ENCODE measurements around the gene RGS4. TPM values are rescaled to one million over a fixed set of nuclear protein-coding genes. Genes with fewer than 3 reads are reported as not detected.

RGS4 gene
- polyA plus RNA-seq, 3 donors = not detected

DNA sequence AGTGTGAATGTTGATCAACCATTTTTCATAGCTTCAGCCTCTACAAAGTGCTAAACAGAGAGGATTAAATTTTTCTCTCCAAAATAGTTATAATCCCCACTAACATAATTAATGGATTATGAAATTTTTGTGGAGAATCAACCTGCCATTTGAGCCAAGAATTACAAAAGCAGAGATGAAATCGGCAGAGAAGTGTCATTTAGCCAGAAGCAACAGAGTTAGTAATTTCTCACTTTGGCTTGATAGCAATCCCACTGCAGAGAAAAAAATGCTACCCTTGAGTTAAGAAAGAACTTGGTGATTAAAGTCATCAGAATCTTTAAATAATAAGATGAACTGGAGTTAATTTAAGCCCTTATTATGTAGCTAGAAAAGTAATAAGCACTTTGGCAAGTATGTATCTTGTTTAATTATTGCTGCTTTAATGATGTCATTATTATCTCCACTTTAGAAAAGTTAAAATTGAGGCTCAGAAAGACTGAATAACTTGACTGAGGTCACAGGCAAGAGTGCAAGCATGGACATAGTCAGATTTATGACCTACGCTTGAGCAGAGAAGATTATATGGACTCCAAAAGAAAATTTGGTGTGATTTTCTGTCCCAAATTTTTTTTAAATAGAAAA is 37.3 kb downstream of the RGS4 start:
- intact Hi-C loops (cut with micrococcal nuclease) = no loop called here
- Histone ChIP-seq H2AFZ (ENCODE audit: insufficient read depth, low read depth, low read length, poor library complexity, severe bottlenecking) (no peak overlapping the region), H3K4me3 (replicated peaks in 1 of 3; ENCODE audit: low read depth in 2 of 3, low read length in 3 of 3) (no peak overlapping the region), H3K9me3 (replicated peaks in 1 of 2; ENCODE audit: control insufficient read depth in 1 of 2, insufficient read depth in 1 of 2, low read length in 2 of 2) (peaks cover 7 to 9% of the 10 kb centered on the region in 2 donors), H3K27ac (ENCODE audit: low read depth in 1 of 2, low read length in 2 of 2) (no peak overlapping the region), H3K4me2 (replicated peaks; ENCODE audit: extremely low read depth, low read length, poor library complexity, severe bottlenecking) (no peak overlapping the region), H4K20me1 (ENCODE audit: insufficient read depth, low read length) (no peaks in the 10 kb centered on the region), H3K4me1 (ENCODE audit: control insufficient read depth in 1 of 2, insufficient read depth in 2 of 2, low read length in 2 of 2) (no peaks in the 10 kb centered on the region), H3K79me2 (ENCODE audit: insufficient read depth, low read length) (no peaks in the 10 kb centered on the region), H3K27me3 (ENCODE audit: control insufficient read depth in 2 of 2, insufficient read depth in 2 of 2, low read length in 2 of 2) (no peaks in the 10 kb centered on the region), H3K36me3 (replicated peaks in 1 of 2; ENCODE audit: control insufficient read depth in 1 of 2, insufficient read depth in 2 of 2, low read length in 2 of 2) (no peaks in the 10 kb centered on the region), H3K9ac (ENCODE audit: insufficient read depth, low read length, poor library complexity, severe bottlenecking) (no peak overlapping the region)
- TF ChIP-seq, protein P1, sequence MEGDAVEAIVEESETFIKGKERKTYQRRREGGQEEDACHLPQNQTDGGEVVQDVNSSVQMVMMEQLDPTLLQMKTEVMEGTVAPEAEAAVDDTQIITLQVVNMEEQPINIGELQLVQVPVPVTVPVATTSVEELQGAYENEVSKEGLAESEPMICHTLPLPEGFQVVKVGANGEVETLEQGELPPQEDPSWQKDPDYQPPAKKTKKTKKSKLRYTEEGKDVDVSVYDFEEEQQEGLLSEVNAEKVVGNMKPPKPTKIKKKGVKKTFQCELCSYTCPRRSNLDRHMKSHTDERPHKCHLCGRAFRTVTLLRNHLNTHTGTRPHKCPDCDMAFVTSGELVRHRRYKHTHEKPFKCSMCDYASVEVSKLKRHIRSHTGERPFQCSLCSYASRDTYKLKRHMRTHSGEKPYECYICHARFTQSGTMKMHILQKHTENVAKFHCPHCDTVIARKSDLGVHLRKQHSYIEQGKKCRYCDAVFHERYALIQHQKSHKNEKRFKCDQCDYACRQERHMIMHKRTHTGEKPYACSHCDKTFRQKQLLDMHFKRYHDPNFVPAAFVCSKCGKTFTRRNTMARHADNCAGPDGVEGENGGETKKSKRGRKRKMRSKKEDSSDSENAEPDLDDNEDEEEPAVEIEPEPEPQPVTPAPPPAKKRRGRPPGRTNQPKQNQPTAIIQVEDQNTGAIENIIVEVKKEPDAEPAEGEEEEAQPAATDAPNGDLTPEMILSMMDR (IDR thresholded peaks at IDR 0.05) = no peak
- Mint-ChIP-seq H3K9me3 (peaks cover 2 to 15% (median 3%) of the 10 kb centered on the region in 7 donors), H3K4me3 (no peak overlapping the region), H3K27me3 (ENCODE audit: low read depth in 3 of 3) (peaks cover 0 to 2% (median 0%) of the 10 kb centered on the region in 3 donors), H3K27ac (no peak overlapping the region), H3K4me1 (no peaks in the 10 kb centered on the region), H3K36me3 (no peaks in the 10 kb centered on the region)
- no peak for DNase-seq
- 100% methylated on average over 1 of the region's 2 CpGs for WGBS (ENCODE audit: insufficient coverage)

DNA sequence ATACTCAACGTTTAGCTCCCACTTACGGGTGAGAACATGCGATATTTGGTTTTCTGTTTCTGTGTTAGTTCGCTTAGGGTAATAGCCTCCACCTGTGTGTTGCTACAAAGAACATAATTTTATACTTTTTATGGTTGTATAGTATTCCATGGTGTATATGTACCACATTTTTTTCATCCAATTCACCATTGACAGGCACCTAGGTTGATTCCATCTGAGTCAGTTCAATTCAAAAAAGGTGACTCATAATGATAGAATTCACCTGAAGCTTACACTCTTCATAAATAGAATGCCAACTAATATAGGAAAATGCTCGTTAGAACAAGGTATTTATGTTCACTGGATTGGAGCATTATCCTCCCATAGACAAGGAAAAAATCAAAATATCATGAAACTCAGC is 38.5 kb downstream of the RGS4 start:
- no peaks in the 10 kb centered on the region for H3K36me3 ChIP-seq (replicated peaks in 1 of 2; ENCODE audit: control insufficient read depth in 1 of 2, insufficient read depth in 2 of 2, low read length in 2 of 2)
- H3K4me1 ChIP-seq (ENCODE audit: control insufficient read depth in 1 of 2, insufficient read depth in 2 of 2, low read length in 2 of 2) = no peaks in the 10 kb centered on the region
- no peaks in the 10 kb centered on the region for H4K20me1 ChIP-seq (ENCODE audit: insufficient read depth, low read length)
- peaks cover 7 to 9% of the 10 kb centered on the region in 2 donors for H3K9me3 ChIP-seq (replicated peaks in 1 of 2; ENCODE audit: control insufficient read depth in 1 of 2, insufficient read depth in 1 of 2, low read length in 2 of 2)
- no CpG with 5 or more reads among the region's 5 CpGs for WGBS (ENCODE audit: insufficient coverage)
- H2AFZ ChIP-seq (ENCODE audit: insufficient read depth, low read depth, low read length, poor library complexity, severe bottlenecking) = no peak overlapping the region
- no peak for DNase-seq
- H3K4me2 ChIP-seq (replicated peaks; ENCODE audit: extremely low read depth, low read length, poor library complexity, severe bottlenecking) = no peak overlapping the region
- no peak overlapping the region for H3K9ac ChIP-seq (ENCODE audit: insufficient read depth, low read length, poor library complexity, severe bottlenecking)
- no peak overlapping the region for H3K4me3 Mint-ChIP-seq
- no peaks in the 10 kb centered on the region for H3K36me3 Mint-ChIP-seq
- no peaks in the 10 kb centered on the region for H3K79me2 ChIP-seq (ENCODE audit: insufficient read depth, low read length)
- H3K27me3 Mint-ChIP-seq (ENCODE audit: low read depth in 3 of 3) = peaks cover 0 to 2% (median 0%) of the 10 kb centered on the region in 3 donors
- H3K9me3 Mint-ChIP-seq = peaks cover 2 to 15% (median 3%) of the 10 kb centered on the region in 7 donors
- no peak overlapping the region for H3K4me3 ChIP-seq (replicated peaks in 1 of 3; ENCODE audit: low read depth in 2 of 3, low read length in 3 of 3)
- H3K27me3 ChIP-seq (ENCODE audit: control insufficient read depth in 2 of 2, insufficient read depth in 2 of 2, low read length in 2 of 2) = no peaks in the 10 kb centered on the region
- H3K27ac ChIP-seq (ENCODE audit: low read depth in 1 of 2, low read length in 2 of 2) = no peak overlapping the region
- H3K4me1 Mint-ChIP-seq = no peaks in the 10 kb centered on the region
- intact Hi-C loops (cut with micrococcal nuclease) = no loop called here
- no peak overlapping the region for H3K27ac Mint-ChIP-seq
- TF ChIP-seq, protein P1 (IDR thresholded peaks at IDR 0.05) = no peak

Data from CD14-positive monocyte (primary cell).